Activated B cell treated with CpG ODN at 0.5 μM for 24 hours (primary cell): ENCODE measurements around the gene GTF3C4. TPM values are rescaled to one million over a fixed set of nuclear protein-coding genes. Genes with fewer than 3 reads are reported as not detected.

ENCODE experiments used
- ATAC-seq: fragments of 200-7000 bp; cut with Tn5 transposase; one replicate; pipeline ENCODE4 v1.10.0; 2021; ENCODE audit warnings: low read depth, mild to moderate bottlenecking, moderate library complexity
- CTCF ChIA-PET: fragments of 350-600 bp; sonication (Branson Sonifier 250); formaldehyde crosslinking; loops from one replicate; lab custom pipeline; 2021; ENCODE audit warnings: antibody characterized with exemption; lab: Charles Lee
- POLR2A ChIA-PET: fragments of 350-600 bp; sonication (Branson Sonifier 250); formaldehyde crosslinking; loops from one replicate; lab custom pipeline; 2021; ENCODE audit warnings: antibody characterized with exemption; lab: Charles Lee
- DNase-seq: peaks from one replicate; pipeline ENCODE4 v3.0.0; 2022
- H3K27ac Mint-ChIP-seq: one replicate; pipeline ENCODE4 v1.8.0; 2020; ENCODE audit warnings: mixed read lengths
- H3K27me3 Mint-ChIP-seq: one replicate; pipeline ENCODE4 v1.8.0; 2021; ENCODE audit warnings: mixed read lengths
- H3K36me3 Mint-ChIP-seq: one replicate; pipeline ENCODE4 v1.8.0; 2021; ENCODE audit warnings: low read depth, mixed read lengths
- H3K4me1 Mint-ChIP-seq: one replicate; pipeline ENCODE4 v1.8.0; 2021; ENCODE audit warnings: mixed read lengths
- H3K4me3 Mint-ChIP-seq: one replicate; pipeline ENCODE4 v1.8.0; 2020; ENCODE audit warnings: mild to moderate bottlenecking, mixed read lengths
- H3K9me3 Mint-ChIP-seq: one replicate; pipeline ENCODE4 v1.8.0; 2020; ENCODE audit warnings: mixed read lengths
- CTCF ChIP-seq: fragments of 200-600 bp; IDR thresholded peaks from one replicate; pipeline ENCODE4 v1.8.0; 2022; ENCODE audit warnings: antibody characterized with exemption, mild to moderate bottlenecking
- intact Hi-C: fragments of 100-400 bp; cut with micrococcal nuclease; formaldehyde crosslinking; loops from one replicate; pipeline ENCODE4 v1.15.1; 2024
- total RNA-seq: library from RNA; stranded (reverse); gene quantifications from 2 replicates; pipeline ENCODE4 v1.2.3, GENCODE V29; 2022

Gene GTF3C4
- total RNA-seq, 1 donor from 2014 or later: 16.1 TPM

GRCh38 chr9:132639322-132639721 lies 30.9 kb upstream of the GTF3C4 start:
- H3K27ac Mint-ChIP-seq: no peak overlapping the region
- intact Hi-C loops: no loop called here
- TF ChIP-seq CTCF: no peak
- H3K4me3 Mint-ChIP-seq: no peak overlapping the region
- ATAC-seq: no peak
- H3K36me3 Mint-ChIP-seq: peaks cover 80% of the 10 kb centered on the region
- POLR2A ChIA-PET: no interaction called here
- H3K9me3 Mint-ChIP-seq: no peaks in the 10 kb centered on the region
- no peak for DNase-seq
- CTCF ChIA-PET: no interaction called here
- no peaks in the 10 kb centered on the region for H3K27me3 Mint-ChIP-seq
- no peaks in the 10 kb centered on the region for H3K4me1 Mint-ChIP-seq

GRCh38 chr9:132641216-132641615 lies 29.0 kb upstream of the GTF3C4 start:
- Mint-ChIP-seq H3K4me3 (no peak overlapping the region), H3K36me3 (peaks cover 92% of the 10 kb centered on the region)

GRCh38 chr9:132644251-132644650 lies 26.0 kb upstream of the GTF3C4 start:
- TF ChIP-seq CTCF: no peak
- POLR2A ChIA-PET: interaction anchor here (0.6 kb wide), 1 partner anchor 39 kb away, joined by 3 read pairs; no protein-coding TSS in a partner anchor
- H3K9me3 Mint-ChIP-seq: no peaks in the 10 kb centered on the region
- H3K4me1 Mint-ChIP-seq: no peaks in the 10 kb centered on the region
- ATAC-seq (no peak), DNase-seq (no peak)
- intact Hi-C loops: no loop called here
- no peak overlapping the region for H3K4me3 Mint-ChIP-seq
- H3K27ac Mint-ChIP-seq: no peak overlapping the region
- H3K27me3 Mint-ChIP-seq: no peaks in the 10 kb centered on the region
- CTCF ChIA-PET: no interaction called here
- H3K36me3 Mint-ChIP-seq: peaks cover 95% of the 10 kb centered on the region

More at GRCh38 chr9:132641216-132641615, 29.0 kb upstream of the GTF3C4 start:
- TF ChIP-seq CTCF: no peak
- no peak for DNase-seq
- no peaks in the 10 kb centered on the region for H3K4me1 Mint-ChIP-seq
- ATAC-seq: no peak
- H3K27ac Mint-ChIP-seq: no peak overlapping the region
- H3K9me3 Mint-ChIP-seq: no peaks in the 10 kb centered on the region
- CTCF ChIA-PET: no interaction called here
- intact Hi-C loops: no loop called here
- no peaks in the 10 kb centered on the region for H3K27me3 Mint-ChIP-seq
- POLR2A ChIA-PET: no interaction called here

- no peak overlapping the region for H3K4me3 Mint-ChIP-seq
- intact Hi-C loops: no loop called here
- DNase-seq: no peak
- CTCF ChIA-PET: no interaction called here
- POLR2A ChIA-PET: no interaction called here
- no peaks in the 10 kb centered on the region for H3K27me3 Mint-ChIP-seq
- peaks cover 94% of the 10 kb centered on the region for H3K36me3 Mint-ChIP-seq
- TF ChIP-seq CTCF: no peak
- no peaks in the 10 kb centered on the region for H3K4me1 Mint-ChIP-seq
- no peak overlapping the region for H3K27ac Mint-ChIP-seq
- no peaks in the 10 kb centered on the region for H3K9me3 Mint-ChIP-seq
- ATAC-seq: no peak
Observed at GRCh38 chr9:132645306-132645705, 25.0 kb upstream of the GTF3C4 start.

GRCh38 chr9:132645711-132646110 lies 24.6 kb upstream of the GTF3C4 start:
- no peaks in the 10 kb centered on the region for H3K4me1 Mint-ChIP-seq
- no peak for ATAC-seq
- no peak for DNase-seq
- H3K27me3 Mint-ChIP-seq: no peaks in the 10 kb centered on the region
- no peak for TF ChIP-seq CTCF
- peaks cover 94% of the 10 kb centered on the region for H3K36me3 Mint-ChIP-seq
- ChIA-PET CTCF (no interaction called here), POLR2A (no interaction called here)
- H3K27ac Mint-ChIP-seq: no peak overlapping the region
- no peak overlapping the region for H3K4me3 Mint-ChIP-seq
- intact Hi-C loops: no loop called here
- H3K9me3 Mint-ChIP-seq: no peaks in the 10 kb centered on the region
